Renal cortical epithelial cell (primary cell): ENCODE data around the gene CDH4. TPM values are rescaled to one million over a fixed set of nuclear protein-coding genes. Genes with fewer than 3 reads are reported as not detected.

ENCODE experiments used
- DNase-seq: peaks from one replicate; pipeline ENCODE4 v3.0.0-alpha.2; 2011; ENCODE audit warnings: low read depth
- total RNA-seq: library from RNA; depleted of rRNA; stranded (reverse); fragments of >200 nt; gene quantifications from 2 replicates; pipeline ENCODE4 v1.2.3, GENCODE V29; 2014

The CDH4 gene
- total RNA-seq, 1 donor from 2014 or later: 6.4 TPM

- DNase-seq: no peak
These were observed 415.2 kb downstream of the CDH4 start for GRCh38 chr20:61667056-61667792.

GRCh38 chr20:61668065-61668650, 416.1 kb downstream of the CDH4 start:
- DNase-seq: no peak

DNA sequence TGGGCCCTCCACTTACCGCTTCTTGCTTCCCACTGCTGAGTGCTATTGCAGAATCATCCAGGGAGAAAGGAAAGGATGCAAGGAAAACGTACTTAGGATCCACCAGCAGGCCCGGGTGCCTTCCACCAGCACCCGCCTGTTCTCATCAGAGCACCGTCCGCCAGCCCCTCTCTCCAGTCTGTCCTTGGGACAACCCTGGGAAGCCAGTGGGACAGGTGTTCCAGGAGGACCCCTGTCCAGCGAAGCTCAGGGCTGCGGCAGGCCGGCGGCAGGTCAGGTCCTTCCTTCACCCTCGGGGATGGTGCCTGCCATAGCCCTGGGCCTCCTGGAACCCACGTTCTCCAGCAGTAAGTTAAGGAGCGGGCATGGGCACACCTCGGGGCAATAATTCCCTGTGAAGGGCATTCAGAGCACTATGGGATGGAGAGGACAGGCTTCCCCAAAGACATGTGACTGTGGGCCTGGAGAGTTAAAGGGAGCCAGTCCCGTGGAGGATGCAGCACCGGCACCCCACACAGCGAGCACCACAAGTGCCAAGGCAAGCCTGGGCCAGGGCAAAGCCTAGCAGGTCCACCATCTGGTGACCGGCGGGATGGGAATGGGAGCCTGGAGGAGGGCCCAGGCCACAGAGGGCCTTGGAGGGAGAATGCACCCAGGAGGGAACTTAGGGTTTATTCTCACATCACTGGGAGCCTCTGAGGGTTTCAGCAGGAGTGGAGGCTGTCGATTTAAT, 416.9 kb downstream of the CDH4 start:
- DNase-seq: no peak

GRCh38 chr20:61670274-61670673, 418.2 kb downstream of the CDH4 start:
- no peak for DNase-seq

DNA sequence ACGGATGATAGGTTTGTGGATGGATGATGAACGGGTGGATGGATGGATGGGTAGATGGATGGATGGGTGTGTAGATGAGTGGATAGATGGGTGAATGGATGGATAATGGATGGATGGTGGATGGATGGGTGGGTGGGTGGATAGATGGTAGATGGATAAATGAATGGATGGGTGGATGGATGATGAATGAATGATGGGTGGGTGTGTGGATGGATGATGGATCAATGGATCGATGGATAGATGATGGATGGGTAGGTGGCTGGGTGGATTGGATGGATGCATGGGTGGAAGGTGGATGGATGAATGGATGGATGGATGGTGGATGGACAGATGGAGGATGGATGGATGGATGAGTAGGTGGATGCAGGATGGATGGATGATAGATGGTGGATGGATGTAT, 419.5 kb downstream of the CDH4 start:
- DNase-seq: no peak

DNA sequence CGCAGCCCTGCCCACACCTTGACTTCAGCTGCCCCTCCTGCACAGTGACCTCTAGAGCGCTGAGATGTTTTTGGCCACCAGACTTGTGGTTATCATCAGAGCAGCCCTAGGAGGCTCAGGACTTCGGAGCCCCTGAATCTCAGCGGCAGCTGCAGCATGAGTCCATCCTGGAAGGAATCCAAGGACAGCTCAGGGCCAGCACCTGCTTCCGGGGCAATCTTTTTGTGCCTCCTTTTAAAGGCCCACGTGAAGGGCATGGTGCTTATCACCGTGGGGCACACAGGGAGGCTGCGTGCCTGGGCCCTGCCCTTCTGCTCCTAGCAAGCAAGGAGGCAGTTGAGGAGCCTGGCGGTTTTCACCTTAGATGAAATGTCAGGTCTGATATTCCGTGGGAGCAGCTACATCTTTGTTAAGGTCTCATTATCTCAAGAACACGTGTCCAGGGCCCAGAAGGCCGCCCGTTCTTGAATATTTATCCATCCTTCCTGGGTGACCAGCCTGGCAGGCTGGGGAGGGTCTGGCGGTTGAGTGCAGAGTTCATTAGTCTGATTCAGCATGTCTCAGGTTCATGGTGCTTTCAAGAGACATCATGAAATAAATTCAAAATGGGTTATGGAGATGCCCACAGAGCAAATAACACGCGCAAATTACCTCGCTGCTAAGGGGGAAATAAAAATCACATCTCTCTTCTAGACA, 421.2 kb downstream of the CDH4 start:
- no peak for DNase-seq

- DNase-seq: no peak
These were observed 422.1 kb downstream of the CDH4 start for GRCh38 chr20:61674121-61674520.

DNA sequence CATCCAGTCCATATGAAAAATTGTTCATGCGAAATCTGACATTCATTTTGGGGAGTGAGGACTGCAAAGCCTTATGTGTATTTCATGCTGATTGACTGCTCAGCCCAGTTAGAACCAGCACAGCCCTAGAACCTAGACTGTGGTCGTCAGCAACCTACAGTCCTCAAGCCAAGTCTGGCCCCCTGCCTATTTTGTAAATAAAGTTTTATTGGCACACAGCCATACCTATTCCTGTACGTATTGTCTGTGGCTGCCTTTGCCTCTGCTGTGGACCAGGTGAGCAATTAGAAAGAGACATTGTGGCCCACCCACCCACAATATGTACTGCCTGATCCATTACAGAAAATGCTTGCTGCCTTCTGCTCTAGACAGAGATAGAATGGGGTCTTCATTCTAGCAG, 422.6 kb downstream of the CDH4 start:
- DNase-seq: no peak

DNA sequence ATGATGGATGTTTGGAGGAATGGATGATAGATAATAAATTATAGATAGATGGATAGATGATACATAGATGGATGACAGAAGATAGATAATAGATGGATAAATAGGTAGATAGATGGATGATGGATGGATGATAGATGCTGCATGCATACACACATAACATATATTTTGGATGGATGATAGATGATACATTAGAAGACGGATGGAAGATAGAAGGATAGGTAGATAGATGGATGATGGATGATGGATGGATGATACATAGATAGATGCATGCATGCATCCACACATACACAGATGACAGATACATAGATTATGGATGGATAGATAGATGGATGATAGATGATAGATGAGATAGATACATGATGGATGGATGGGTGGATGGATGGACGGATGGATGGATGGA, 425.9 kb downstream of the CDH4 start:
- DNase-seq: no peak

- DNase-seq: no peak
These were observed 426.4 kb downstream of the CDH4 start for GRCh38 chr20:61678437-61678836.

- no peak for DNase-seq
These were observed 427.4 kb downstream of the CDH4 start for GRCh38 chr20:61679473-61679872.

- no peak for DNase-seq
These were observed 428.0 kb downstream of the CDH4 start for GRCh38 chr20:61680096-61680495.

- peak; percentile 16 for DNase-seq
These were observed 430.3 kb downstream of the CDH4 start for GRCh38 chr20:61682114-61682995.

DNA sequence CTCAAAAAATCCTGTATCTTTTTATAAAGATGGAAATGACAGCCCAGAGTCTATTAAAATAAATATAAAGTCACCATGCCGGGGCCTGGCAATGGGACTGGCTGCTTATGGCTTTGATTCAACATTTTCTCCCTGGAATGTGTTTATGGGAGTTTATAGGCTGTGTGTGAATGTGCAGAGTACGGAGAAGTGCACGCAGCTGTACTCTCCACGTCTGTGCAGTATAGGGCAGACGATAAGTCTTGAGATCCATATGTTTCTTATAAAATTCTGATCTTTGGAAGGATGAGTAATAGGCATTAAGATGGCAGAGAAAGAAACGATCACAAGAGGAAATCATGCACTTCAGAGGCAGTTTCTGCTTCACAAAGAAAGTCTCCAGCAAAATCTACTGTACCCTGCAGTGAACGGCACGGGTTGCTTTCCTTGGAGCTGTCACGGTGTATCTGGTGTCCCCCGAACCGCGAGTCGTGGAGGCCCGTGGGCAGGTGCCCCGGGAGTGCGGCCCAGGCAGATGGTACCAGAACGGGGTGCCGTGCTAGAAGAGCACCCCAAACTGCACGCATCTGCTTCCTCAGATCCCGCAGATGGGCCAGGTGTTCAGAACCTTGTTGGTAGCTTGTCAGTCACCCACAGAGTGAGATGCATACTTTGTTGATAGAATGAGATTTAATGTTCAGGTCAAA, 431.1 kb downstream of the CDH4 start:
- DNase-seq: no peak

DNA sequence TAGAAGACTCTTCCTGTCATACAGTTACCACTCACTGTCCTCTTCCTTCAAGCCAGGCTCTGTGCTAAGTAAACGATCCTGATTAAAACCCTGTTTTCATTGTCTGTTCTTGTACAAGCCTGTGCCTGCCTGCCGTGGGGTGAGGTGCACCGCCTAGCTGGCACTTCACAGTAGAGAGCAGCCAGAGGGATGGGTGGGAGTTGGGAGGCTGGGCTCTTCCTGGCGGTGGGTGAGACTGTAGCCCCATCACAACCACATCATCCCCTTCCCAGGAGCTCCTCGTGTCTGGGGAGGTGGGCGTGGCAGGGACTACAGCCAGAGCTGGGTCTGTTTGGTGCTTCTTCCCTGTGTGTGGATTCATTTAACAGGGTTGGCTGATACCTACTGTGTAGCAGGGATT, 431.7 kb downstream of the CDH4 start:
- no peak for DNase-seq

- DNase-seq: no peak
These were observed 432.1 kb downstream of the CDH4 start for GRCh38 chr20:61684136-61684535.

DNA sequence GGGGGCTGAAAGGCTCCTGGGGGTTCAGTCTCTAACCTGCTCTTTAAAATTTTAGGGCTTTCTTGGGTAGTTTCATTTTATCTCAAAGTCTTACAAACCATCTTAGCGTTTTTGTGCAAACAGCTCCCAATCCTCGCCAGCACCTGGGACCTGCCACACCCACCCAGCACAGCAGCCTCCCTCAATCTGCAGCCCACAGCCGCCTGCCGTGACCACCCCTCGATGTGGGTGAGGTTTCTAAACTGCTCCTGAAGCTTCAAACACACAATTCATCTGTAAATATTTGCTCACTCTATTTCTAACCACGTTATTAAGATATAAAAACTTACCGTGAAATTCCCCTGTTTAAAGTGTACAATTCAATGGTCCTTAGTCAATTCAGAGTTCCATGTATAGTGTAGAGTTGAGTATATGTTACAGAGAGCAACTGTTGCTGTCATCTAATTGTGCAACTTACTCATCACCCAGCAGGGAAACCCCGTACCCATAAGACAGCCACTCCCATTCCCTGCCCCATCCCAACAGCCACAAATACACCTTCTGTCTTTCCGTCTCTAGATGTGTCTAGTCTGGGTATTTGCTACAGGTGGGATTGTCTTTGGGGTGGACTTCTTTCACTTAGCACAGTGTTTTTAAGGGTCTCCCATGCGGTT, 432.6 kb downstream of the CDH4 start:
- DNase-seq: no peak

GRCh38 chr20:61685462-61685861, 433.4 kb downstream of the CDH4 start:
- no peak for DNase-seq

DNA sequence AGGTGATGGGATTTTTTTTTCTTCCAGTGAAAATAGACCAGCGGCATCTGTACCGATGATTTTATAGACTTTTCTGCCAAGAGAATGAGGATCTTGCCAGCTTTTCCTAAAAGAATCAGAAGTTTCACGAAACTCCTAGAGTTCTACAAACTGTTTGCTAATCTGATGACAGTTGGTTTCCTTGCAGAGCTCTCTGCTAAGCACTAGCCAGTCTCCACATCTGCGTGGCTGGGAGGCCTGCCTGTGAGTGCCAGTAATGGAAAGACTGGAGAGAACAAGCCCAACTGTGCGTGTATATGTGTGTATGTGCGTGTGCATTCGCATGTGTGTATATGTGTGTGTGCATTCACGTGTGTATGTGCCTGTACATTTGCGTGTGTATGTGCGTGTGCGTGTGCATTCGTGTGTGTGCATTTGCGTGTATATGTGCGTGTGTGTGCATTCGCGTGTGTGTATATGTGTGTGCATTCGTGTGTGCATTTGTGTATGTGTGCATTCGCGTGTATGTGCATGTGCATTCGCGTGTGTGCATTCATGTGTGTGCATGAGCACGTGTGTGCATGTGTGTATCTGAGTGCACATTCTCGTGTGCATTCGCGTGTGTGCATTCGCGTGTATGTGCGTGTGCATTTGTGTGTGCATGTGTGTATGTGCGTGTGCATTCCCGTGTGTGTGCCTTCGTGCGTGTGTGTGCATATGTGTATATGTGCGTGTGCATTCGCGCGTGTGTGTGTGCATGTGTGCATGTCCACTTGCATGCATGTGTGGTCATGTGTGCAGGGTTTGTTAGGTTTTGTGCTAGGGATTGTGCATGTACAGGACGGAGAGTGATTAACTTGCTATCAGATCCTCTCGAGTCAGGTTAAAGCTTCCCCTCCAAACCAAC, 434.2 kb downstream of the CDH4 start:
- DNase-seq: no peak
